ENCODE data around the gene NFKBIB.
"Not testable (repeated sequence)": the region's sequence is repeated elsewhere in the genome, so short reads cannot be mapped to it uniquely, and the experiment has no call there.

The NFKBIB gene

GRCh38 chr19:38929929-38930775 is 30.4 kb downstream of the NFKBIB start, which contains the start of gene SARS2:
Gene SARS2, minus strand, starts transcription at chr19:38930763. Its CDS starts 27 bp downstream, at chr19:38930736.
- DNase-seq, result peak; percentile 87

- peak; percentile 99 for DNase-seq
Measured at GRCh38 chr19:38930776-38931520, 31.2 kb downstream of the NFKBIB start, which contains the start of gene MRPS12. Gene MRPS12, plus strand, starts transcription at chr19:38930944. Its CDS starts 351 bp downstream, at chr19:38931295.

- no peak for DNase-seq
Measured at GRCh38 chr19:38931521-38931793, 31.7 kb downstream of the NFKBIB start.

- peak; percentile 34 for DNase-seq
Measured at GRCh38 chr19:38932425-38933179, 32.8 kb downstream of the NFKBIB start.

GRCh38 chr19:38933544-38933943 is 33.8 kb downstream of the NFKBIB start:
- DNase-seq, result no peak

GRCh38 chr19:38939957-38940356 is 40.2 kb downstream of the NFKBIB start:
- DNase-seq, result no peak

GRCh38 chr19:38941466-38941865 is 41.7 kb downstream of the NFKBIB start:
- not testable (repeated sequence) for DNase-seq

- DNase-seq, result no peak
Measured at GRCh38 chr19:38941979-38942378, 42.2 kb downstream of the NFKBIB start.

GRCh38 chr19:38942471-38943181 is 42.9 kb downstream of the NFKBIB start:
- no peak for DNase-seq

- no peak for DNase-seq
Measured at GRCh38 chr19:38944981-38945506, 45.3 kb downstream of the NFKBIB start.

GRCh38 chr19:38945562-38946228 is 45.9 kb downstream of the NFKBIB start:
- no peak for DNase-seq

GRCh38 chr19:38946229-38947010 is 46.7 kb downstream of the NFKBIB start:
- no peak for DNase-seq

GRCh38 chr19:38949580-38950367 is 50.0 kb downstream of the NFKBIB start:
- peak; percentile 87 for DNase-seq

- DNase-seq, result no peak
Measured at GRCh38 chr19:38951187-38951586, 51.4 kb downstream of the NFKBIB start.

GRCh38 chr19:38952395-38953165 is 52.8 kb downstream of the NFKBIB start:
- DNase-seq, result no peak

- DNase-seq, result no peak
Measured at GRCh38 chr19:38953677-38954076, 53.9 kb downstream of the NFKBIB start.

- DNase-seq, result no peak
Measured at GRCh38 chr19:38956264-38956663, 56.5 kb downstream of the NFKBIB start.

- DNase-seq, result no peak
Measured at GRCh38 chr19:38958301-38958700, 58.5 kb downstream of the NFKBIB start.
